LNCaP clone FGC (cell line): ENCODE measurements around the gene ANXA11.

Source experiments
- DNase-seq: peaks from one replicate; pipeline ENCODE4 v3.0.0-alpha.2; 2011; ENCODE audit warnings: low read depth
- H3K4me3 ChIP-seq: 2 replicates; pipeline ENCODE4 v1.5.1; 2011; ENCODE audit warnings: mild to moderate bottlenecking, low read depth, low read length, control low read depth
- CTCF ChIP-seq: IDR thresholded peaks from 2 replicates; pipeline ENCODE4 v1.5.1; 2012; ENCODE audit warnings: mild to moderate bottlenecking; ENCODE audit not compliant: control insufficient read depth, insufficient read depth; ENCODE audit errors: extremely low read depth

Gene ANXA11

GRCh38 chr10:80176526-80176925 is 28.8 kb downstream of the ANXA11 start:
- TF ChIP-seq CTCF = no peak
- DNase-seq = no peak
- H3K4me3 ChIP-seq = no peak overlapping the region

GRCh38 chr10:80174641-80175395 is 30.5 kb downstream of the ANXA11 start:
- H3K4me3 ChIP-seq = no peak overlapping the region
- DNase-seq = no peak
- TF ChIP-seq CTCF = no peak

- DNase-seq = no peak
- no peak for TF ChIP-seq CTCF
- no peak overlapping the region for H3K4me3 ChIP-seq
These were observed 31.9 kb downstream of the ANXA11 start for GRCh38 chr10:80173466-80173865.

- no peak for DNase-seq
- no peak for TF ChIP-seq CTCF
- H3K4me3 ChIP-seq = no peak overlapping the region
These were observed 32.4 kb downstream of the ANXA11 start for GRCh38 chr10:80172896-80173295.

GRCh38 chr10:80171248-80171660 is 34.1 kb downstream of the ANXA11 start:
- DNase-seq = peak; percentile 94
- peak overlapping the region; percentile 16 for H3K4me3 ChIP-seq
- TF ChIP-seq CTCF = no peak

- H3K4me3 ChIP-seq = no peak overlapping the region
- DNase-seq = no peak
- TF ChIP-seq CTCF = no peak
These were observed 34.7 kb downstream of the ANXA11 start for GRCh38 chr10:80170641-80171040.

GRCh38 chr10:80170026-80170425 is 35.3 kb downstream of the ANXA11 start:
- no peak for DNase-seq
- no peak overlapping the region for H3K4me3 ChIP-seq
- no peak for TF ChIP-seq CTCF
